ENCODE data around the gene ABRACL.
A peak's percentile ranks its signal among the peaks of the same experiment; 100 is the strongest.
"Not testable (repeated sequence)": the region's sequence is repeated elsewhere in the genome, so short reads cannot be mapped to it uniquely, and the experiment has no call there.

ABRACL gene

GRCh38 chr6:138999949-139000725, 28.4 kb upstream of the ABRACL start:
- no peaks in the 10 kb centered on the region for H3K27me3 Mint-ChIP-seq
- no peaks in the 10 kb centered on the region for H3K4me1 Mint-ChIP-seq
- H3K4me3 Mint-ChIP-seq, result no peak overlapping the region
- no peaks in the 10 kb centered on the region for H3K36me3 Mint-ChIP-seq
- no peaks in the 10 kb centered on the region for H3K9me3 Mint-ChIP-seq
- no peak overlapping the region for H3K27ac Mint-ChIP-seq

GRCh38 chr6:139003751-139004150, 24.8 kb upstream of the ABRACL start:
- H3K4me3 Mint-ChIP-seq, result no peak overlapping the region
- H3K27ac Mint-ChIP-seq, result no peak overlapping the region
- no peaks in the 10 kb centered on the region for H3K4me1 Mint-ChIP-seq
- H3K36me3 Mint-ChIP-seq, result no peaks in the 10 kb centered on the region
- no peaks in the 10 kb centered on the region for H3K9me3 Mint-ChIP-seq
- H3K27me3 Mint-ChIP-seq, result no peaks in the 10 kb centered on the region

- Mint-ChIP-seq H3K36me3 (no peaks in the 10 kb centered on the region), H3K4me1 (no peaks in the 10 kb centered on the region), H3K4me3 (no peak overlapping the region), H3K27me3 (no peaks in the 10 kb centered on the region), H3K27ac (no peak overlapping the region), H3K9me3 (no peaks in the 10 kb centered on the region)
Observed at GRCh38 chr6:139006477-139006876, 22.1 kb upstream of the ABRACL start.

GRCh38 chr6:139007428-139007827, 21.1 kb upstream of the ABRACL start:
- Mint-ChIP-seq H3K36me3 (no peaks in the 10 kb centered on the region), H3K4me1 (no peaks in the 10 kb centered on the region), H3K27ac (no peak overlapping the region), H3K27me3 (no peaks in the 10 kb centered on the region), H3K4me3 (no peak overlapping the region), H3K9me3 (no peaks in the 10 kb centered on the region)

GRCh38 chr6:139008117-139008516, 20.4 kb upstream of the ABRACL start:
- H3K27me3 Mint-ChIP-seq, result no peaks in the 10 kb centered on the region
- H3K9me3 Mint-ChIP-seq, result no peaks in the 10 kb centered on the region
- H3K4me1 Mint-ChIP-seq, result no peaks in the 10 kb centered on the region
- H3K36me3 Mint-ChIP-seq, result no peaks in the 10 kb centered on the region
- H3K27ac Mint-ChIP-seq, result no peak overlapping the region
- no peak overlapping the region for H3K4me3 Mint-ChIP-seq

GRCh38 chr6:139010674-139011073, 17.9 kb upstream of the ABRACL start:
- H3K4me1 Mint-ChIP-seq, result no peaks in the 10 kb centered on the region
- H3K36me3 Mint-ChIP-seq, result no peaks in the 10 kb centered on the region
- no peak overlapping the region for H3K4me3 Mint-ChIP-seq
- H3K27ac Mint-ChIP-seq, result no peak overlapping the region
- no peaks in the 10 kb centered on the region for H3K27me3 Mint-ChIP-seq
- H3K9me3 Mint-ChIP-seq, result no peaks in the 10 kb centered on the region

- Mint-ChIP-seq H3K9me3 (no peaks in the 10 kb centered on the region), H3K4me3 (no peak overlapping the region), H3K36me3 (no peaks in the 10 kb centered on the region), H3K27me3 (no peaks in the 10 kb centered on the region), H3K27ac (no peak overlapping the region), H3K4me1 (no peaks in the 10 kb centered on the region)
Observed at GRCh38 chr6:139011980-139012379, 16.6 kb upstream of the ABRACL start.

- Mint-ChIP-seq H3K27ac (peak overlapping the region; percentile 75), H3K27me3 (no peaks in the 10 kb centered on the region), H3K9me3 (no peaks in the 10 kb centered on the region), H3K4me1 (no peaks in the 10 kb centered on the region), H3K4me3 (no peak overlapping the region), H3K36me3 (no peaks in the 10 kb centered on the region)
Observed at GRCh38 chr6:139013185-139013800, 15.3 kb upstream of the ABRACL start.

GRCh38 chr6:139014945-139015344, 13.6 kb upstream of the ABRACL start:
- H3K36me3 Mint-ChIP-seq, result no peaks in the 10 kb centered on the region
- H3K4me1 Mint-ChIP-seq, result no peaks in the 10 kb centered on the region
- H3K4me3 Mint-ChIP-seq, result no peak overlapping the region
- no peak overlapping the region for H3K27ac Mint-ChIP-seq
- H3K27me3 Mint-ChIP-seq, result no peaks in the 10 kb centered on the region
- no peaks in the 10 kb centered on the region for H3K9me3 Mint-ChIP-seq

GRCh38 chr6:139016337-139017213, 12.0 kb upstream of the ABRACL start:
- no peak overlapping the region for H3K4me3 Mint-ChIP-seq
- H3K27ac Mint-ChIP-seq, result no peak overlapping the region
- no peaks in the 10 kb centered on the region for H3K9me3 Mint-ChIP-seq
- no peaks in the 10 kb centered on the region for H3K4me1 Mint-ChIP-seq
- no peaks in the 10 kb centered on the region for H3K27me3 Mint-ChIP-seq
- no peaks in the 10 kb centered on the region for H3K36me3 Mint-ChIP-seq

GRCh38 chr6:139017227-139017626, 11.3 kb upstream of the ABRACL start:
- Mint-ChIP-seq H3K4me3 (no peak overlapping the region), H3K4me1 (no peaks in the 10 kb centered on the region), H3K27me3 (no peaks in the 10 kb centered on the region), H3K27ac (no peak overlapping the region), H3K9me3 (no peaks in the 10 kb centered on the region), H3K36me3 (no peaks in the 10 kb centered on the region)

GRCh38 chr6:139019722-139020121, 8.8 kb upstream of the ABRACL start:
- H3K27ac Mint-ChIP-seq, result no peak overlapping the region
- no peaks in the 10 kb centered on the region for H3K27me3 Mint-ChIP-seq
- no peak overlapping the region for H3K4me3 Mint-ChIP-seq
- no peaks in the 10 kb centered on the region for H3K4me1 Mint-ChIP-seq
- no peaks in the 10 kb centered on the region for H3K9me3 Mint-ChIP-seq
- no peaks in the 10 kb centered on the region for H3K36me3 Mint-ChIP-seq

- Mint-ChIP-seq H3K27me3 (no peaks in the 10 kb centered on the region), H3K4me3 (no peak overlapping the region), H3K36me3 (no peaks in the 10 kb centered on the region), H3K4me1 (no peaks in the 10 kb centered on the region), H3K9me3 (no peaks in the 10 kb centered on the region), H3K27ac (no peak overlapping the region)
Observed at GRCh38 chr6:139020689-139021088, 7.9 kb upstream of the ABRACL start.

- not testable (repeated sequence) for H3K9me3 Mint-ChIP-seq, H3K36me3 Mint-ChIP-seq, H3K4me3 Mint-ChIP-seq, H3K4me1 Mint-ChIP-seq, H3K27me3 Mint-ChIP-seq, H3K27ac Mint-ChIP-seq
Observed at GRCh38 chr6:139025416-139025815, 3.1 kb upstream of the ABRACL start.

- H3K4me1 Mint-ChIP-seq, result peaks cover 15% of the 10 kb centered on the region
- no peaks in the 10 kb centered on the region for H3K27me3 Mint-ChIP-seq
- peak overlapping the region; percentile 100 for H3K27ac Mint-ChIP-seq
- H3K4me3 Mint-ChIP-seq, result peak overlapping the region; percentile 92
- H3K36me3 Mint-ChIP-seq, result peaks cover 2% of the 10 kb centered on the region
- H3K9me3 Mint-ChIP-seq, result no peaks in the 10 kb centered on the region
Observed at GRCh38 chr6:139027620-139028182, 844 bp upstream of the ABRACL start.

All from activated naive CD4-positive, alpha-beta T cell treated with anti-CD3 and anti-CD28 coated beads, Interleukin-2, amount 50 U/mL, for 24 hours (primary cell).